ENCODE measurements around the gene MASP2.

- TF ChIP-seq POLR2A (IDR thresholded peaks at IDR 0.05) (no peak), CTCF (IDR thresholded peaks at IDR 0.05) (no peak)
These were observed 20.9 kb upstream of the MASP2 start for GRCh38 chr1:11067716-11068599.
